Liver (tissue), 3 donors: ENCODE measurements around the gene STIM2.

Experiments used
- HNF4G ChIP-seq: IDR thresholded peaks from 2 replicates; pipeline ENCODE4 v1.6.1; 2016; ENCODE audit warnings: antibody characterized with exemption
- RAD21 ChIP-seq, 2 donors: IDR thresholded peaks; 2 replicates each; pipeline ENCODE4 v1.6.1; 2016; ENCODE audit warnings: antibody characterized with exemption in 2 of 2, mild to moderate bottlenecking in 2 of 2
- TAF1 ChIP-seq: conservative IDR thresholded peaks from 2 replicates; pipeline ENCODE4 v1.6.1; 2016; ENCODE audit warnings: antibody characterized with exemption, mild to moderate bottlenecking
- TF ChIP-seq, protein P1 (sequence below): fragments of 150-350 bp; IDR thresholded peaks from 2 replicates; pipeline ENCODE4 v1.5.1; 2017; ENCODE audit warnings: improper control_type of control experiment, low read depth, low read length; ENCODE audit not compliant: missing input control
- TF ChIP-seq, protein P2 (sequence below): IDR thresholded peaks from 2 replicates; pipeline ENCODE4 v1.6.1; 2016; ENCODE audit warnings: antibody characterized with exemption
- donor health status: healthy.
- donor health status: healthy.

DNA sequence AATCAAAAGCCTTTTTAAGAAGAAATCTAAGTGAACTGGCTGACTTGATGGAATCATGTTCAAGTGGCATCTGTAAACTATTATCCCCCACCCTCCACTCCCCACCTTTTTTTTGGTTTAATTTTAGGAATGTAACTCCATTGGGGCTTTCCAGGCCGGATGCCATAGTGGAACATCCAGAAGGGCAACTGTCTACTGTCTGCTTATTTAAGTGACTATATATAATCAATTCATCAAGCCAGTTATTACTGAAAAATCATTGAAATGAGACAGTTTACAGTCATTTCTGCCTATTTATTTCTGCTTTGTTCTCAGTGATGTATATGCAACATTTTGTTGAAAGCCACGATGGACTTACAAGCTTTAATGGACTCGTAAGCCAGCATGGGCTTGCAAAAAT lies 162.3 kb downstream of the STIM2 start:
- no peak for TF ChIP-seq RAD21 (IDR thresholded peaks at IDR 0.05)
- no peak for TF ChIP-seq HNF4G
- TF ChIP-seq, protein P1, sequence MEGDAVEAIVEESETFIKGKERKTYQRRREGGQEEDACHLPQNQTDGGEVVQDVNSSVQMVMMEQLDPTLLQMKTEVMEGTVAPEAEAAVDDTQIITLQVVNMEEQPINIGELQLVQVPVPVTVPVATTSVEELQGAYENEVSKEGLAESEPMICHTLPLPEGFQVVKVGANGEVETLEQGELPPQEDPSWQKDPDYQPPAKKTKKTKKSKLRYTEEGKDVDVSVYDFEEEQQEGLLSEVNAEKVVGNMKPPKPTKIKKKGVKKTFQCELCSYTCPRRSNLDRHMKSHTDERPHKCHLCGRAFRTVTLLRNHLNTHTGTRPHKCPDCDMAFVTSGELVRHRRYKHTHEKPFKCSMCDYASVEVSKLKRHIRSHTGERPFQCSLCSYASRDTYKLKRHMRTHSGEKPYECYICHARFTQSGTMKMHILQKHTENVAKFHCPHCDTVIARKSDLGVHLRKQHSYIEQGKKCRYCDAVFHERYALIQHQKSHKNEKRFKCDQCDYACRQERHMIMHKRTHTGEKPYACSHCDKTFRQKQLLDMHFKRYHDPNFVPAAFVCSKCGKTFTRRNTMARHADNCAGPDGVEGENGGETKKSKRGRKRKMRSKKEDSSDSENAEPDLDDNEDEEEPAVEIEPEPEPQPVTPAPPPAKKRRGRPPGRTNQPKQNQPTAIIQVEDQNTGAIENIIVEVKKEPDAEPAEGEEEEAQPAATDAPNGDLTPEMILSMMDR = no peak
- TF ChIP-seq TAF1 = no peak
- TF ChIP-seq, protein P2, sequence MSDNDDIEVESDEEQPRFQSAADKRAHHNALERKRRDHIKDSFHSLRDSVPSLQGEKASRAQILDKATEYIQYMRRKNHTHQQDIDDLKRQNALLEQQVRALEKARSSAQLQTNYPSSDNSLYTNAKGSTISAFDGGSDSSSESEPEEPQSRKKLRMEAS = no peak
